Measurements from ENCODE around the gene DENND4B.

DENND4B gene

DNA sequence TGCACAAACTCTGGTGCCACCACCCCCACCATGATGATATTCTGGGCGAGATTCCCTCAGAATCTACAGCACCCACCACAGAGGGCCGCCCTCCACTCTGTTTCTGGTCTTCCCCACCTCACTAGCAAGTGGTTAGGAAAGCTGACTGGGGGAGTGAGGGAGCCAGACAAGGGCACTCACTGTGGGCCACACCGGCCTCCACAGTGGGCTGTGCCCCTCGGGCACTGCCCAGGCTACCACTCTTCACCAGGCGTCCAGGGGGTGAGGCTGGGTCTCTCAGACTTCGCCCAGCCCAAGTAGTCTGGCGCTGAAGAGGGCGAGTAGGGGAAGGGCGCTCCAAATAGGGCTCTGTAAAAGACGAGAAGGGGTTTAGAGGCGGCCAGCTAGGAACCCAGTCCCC lies 12.6 kb downstream of the DENND4B start:
- Histone ChIP-seq H2AFZ (ENCODE audit: low read depth, low read length, severe bottlenecking) (no peak overlapping the region), H3K36me3 (ENCODE audit: low read length) (no peaks in the 10 kb centered on the region), H3K27ac (ENCODE audit: low read depth, low read length) (no peak overlapping the region)

DNA sequence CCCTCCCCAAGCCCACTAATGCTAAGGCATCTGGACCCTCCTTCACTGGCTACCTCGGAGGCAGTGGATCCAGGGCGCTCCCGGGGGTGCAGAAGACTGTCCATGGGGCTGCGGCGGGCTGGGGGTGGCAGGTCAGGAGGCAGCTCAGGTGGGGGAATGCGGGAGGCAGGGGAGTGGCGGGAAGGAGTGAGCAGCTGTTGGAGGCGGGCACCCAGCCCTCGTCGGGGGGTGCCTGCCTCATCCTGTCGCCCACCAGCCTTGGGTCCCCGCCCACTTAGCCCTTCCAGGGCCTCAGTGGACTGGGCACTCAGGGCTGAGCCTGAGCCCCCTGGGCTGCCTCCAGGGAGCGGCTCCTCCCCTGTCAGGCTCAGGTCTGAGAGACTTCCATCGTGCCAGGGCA lies 13.1 kb downstream of the DENND4B start:
- H3K36me3 ChIP-seq (ENCODE audit: low read length) = no peaks in the 10 kb centered on the region

More for the DNA sequence above, 12.6 kb downstream of the DENND4B start:
- Histone ChIP-seq H3K79me2 (ENCODE audit: insufficient read depth, low read length) (no peaks in the 10 kb centered on the region), H4K20me1 (ENCODE audit: low read depth, low read length) (no peaks in the 10 kb centered on the region), H3K9me3 (ENCODE audit: insufficient read depth, low read length) (no peaks in the 10 kb centered on the region), H3K27me3 (ENCODE audit: low read length) (no peaks in the 10 kb centered on the region), H3K4me2 (ENCODE audit: low read depth, low read length, poor library complexity, severe bottlenecking) (no peak overlapping the region), H3K9me2 (replicated peaks; ENCODE audit: insufficient read depth, low read length) (no peaks in the 10 kb centered on the region), H3K9ac (ENCODE audit: low read length) (no peak overlapping the region), H3F3A (ENCODE audit: insufficient read depth) (peaks cover 5% of the 10 kb centered on the region; the same call in 1 of the 2 replicates), H3K4me3 (ENCODE audit: insufficient read depth, low read length, poor library complexity, severe bottlenecking) (no peak overlapping the region)
- TF ChIP-seq EZH2phosphoT487 (conservative IDR thresholded peaks at IDR 0.05; ENCODE audit: low read length) (no peak), CTCF (IDR thresholded peaks at IDR 0.05; ENCODE audit: insufficient read depth, low read length, poor library complexity, severe bottlenecking) (no peak)

GRCh38 chr1:153932156-153933131 lies 14.1 kb downstream of the DENND4B start:
- Histone ChIP-seq H2AFZ (ENCODE audit: low read depth, low read length, severe bottlenecking) (no peak overlapping the region), H3K36me3 (ENCODE audit: low read length) (no peaks in the 10 kb centered on the region), H3K9ac (ENCODE audit: low read length) (no peak overlapping the region), H3K27ac (ENCODE audit: low read depth, low read length) (no peak overlapping the region), H3K4me3 (ENCODE audit: insufficient read depth, low read length, poor library complexity, severe bottlenecking) (no peak overlapping the region), H4K20me1 (ENCODE audit: low read depth, low read length) (no peaks in the 10 kb centered on the region), H3K4me2 (ENCODE audit: low read depth, low read length, poor library complexity, severe bottlenecking) (no peak overlapping the region), H3K9me2 (replicated peaks; ENCODE audit: insufficient read depth, low read length) (no peaks in the 10 kb centered on the region), H3K9me3 (ENCODE audit: insufficient read depth, low read length) (no peaks in the 10 kb centered on the region), H3K79me2 (ENCODE audit: insufficient read depth, low read length) (no peaks in the 10 kb centered on the region), H3F3A (ENCODE audit: insufficient read depth) (peaks cover 11% of the 10 kb centered on the region; the same call in 1 of the 2 replicates), H3K27me3 (ENCODE audit: low read length) (no peaks in the 10 kb centered on the region)
- TF ChIP-seq EZH2phosphoT487 (conservative IDR thresholded peaks at IDR 0.05; ENCODE audit: low read length) (no peak), CTCF (IDR thresholded peaks at IDR 0.05; ENCODE audit: insufficient read depth, low read length, poor library complexity, severe bottlenecking) (no peak)

More for the DNA sequence above, 13.1 kb downstream of the DENND4B start:
- Histone ChIP-seq H3K4me2 (ENCODE audit: low read depth, low read length, poor library complexity, severe bottlenecking) (no peak overlapping the region), H3K27me3 (ENCODE audit: low read length) (no peaks in the 10 kb centered on the region), H2AFZ (ENCODE audit: low read depth, low read length, severe bottlenecking) (no peak overlapping the region), H3K27ac (ENCODE audit: low read depth, low read length) (no peak overlapping the region), H4K20me1 (ENCODE audit: low read depth, low read length) (no peaks in the 10 kb centered on the region), H3K9me2 (replicated peaks; ENCODE audit: insufficient read depth, low read length) (no peaks in the 10 kb centered on the region), H3F3A (ENCODE audit: insufficient read depth) (peaks cover 8% of the 10 kb centered on the region; the same call in 1 of the 2 replicates), H3K9me3 (ENCODE audit: insufficient read depth, low read length) (no peaks in the 10 kb centered on the region), H3K79me2 (ENCODE audit: insufficient read depth, low read length) (no peaks in the 10 kb centered on the region), H3K9ac (ENCODE audit: low read length) (no peak overlapping the region), H3K4me3 (ENCODE audit: insufficient read depth, low read length, poor library complexity, severe bottlenecking) (no peak overlapping the region)
- TF ChIP-seq EZH2phosphoT487 (conservative IDR thresholded peaks at IDR 0.05; ENCODE audit: low read length) = no peak
- no peak for TF ChIP-seq CTCF (IDR thresholded peaks at IDR 0.05; ENCODE audit: insufficient read depth, low read length, poor library complexity, severe bottlenecking)

Measured in SU-DHL-6 (cell line).